ENCODE results near the gene TP63. TPM values are rescaled to one million over a fixed set of nuclear protein-coding genes. Genes with fewer than 3 reads are reported as not detected.

Gene TP63
- total and polyA plus RNA-seq, 2 experiments from 2014 or later, result not detected

GRCh38 chr3:189584645-189585044 is 46.5 kb upstream of the TP63 start (continued):
- TF ChIP-seq ZNF462 (CRISPR knock-in tag; IDR thresholded peaks at IDR 0.05) (no peak), CREB1 (CRISPR knock-in tag; IDR thresholded peaks at IDR 0.05; ENCODE audit: low read depth) (no peak), JUNB (IDR thresholded peaks at IDR 0.05; ENCODE audit: unreplicated experiment) (no peak)

GRCh38 chr3:189586941-189587663 is 44.1 kb upstream of the TP63 start:
- no peaks in the 10 kb centered on the region; the same call in 2 of the 3 replicates for H3K9me3 Mint-ChIP-seq
- H3K27me3 Mint-ChIP-seq (ENCODE audit: insufficient read depth, low read depth, poor library complexity), result peaks cover 2% of the 10 kb centered on the region

More at GRCh38 chr3:189586941-189587663, 44.1 kb upstream of the TP63 start:
- Mint-ChIP-seq H3K27ac (no peak overlapping the region), H3K36me3 (ENCODE audit: low read depth) (no peaks in the 10 kb centered on the region), H3K4me3 (no peak overlapping the region), H3K4me1 (no peaks in the 10 kb centered on the region)
- ATAC-seq, result no peak
- Histone ChIP-seq H3K79me2 (replicated peaks; ENCODE audit: insufficient read depth) (no peaks in the 10 kb centered on the region), H3K4me2 (no peak overlapping the region), H3K27me3 (ENCODE audit: insufficient read depth) (no peaks in the 10 kb centered on the region), H3F3A (replicated peaks; ENCODE audit: low read depth) (no peaks in the 10 kb centered on the region), H3K36me3 (ENCODE audit: insufficient read depth) (no peaks in the 10 kb centered on the region), H3K4me1 (ENCODE audit: insufficient read depth) (no peaks in the 10 kb centered on the region), H3K9me2 (ENCODE audit: insufficient read depth) (peaks cover 7% of the 10 kb centered on the region; the same call in 1 of the 2 replicates), H4K20me1 (replicated peaks; ENCODE audit: insufficient read depth) (no peaks in the 10 kb centered on the region), H3K4me3 (no peak overlapping the region), H2AFZ (no peak overlapping the region), H3K27ac (ENCODE audit: low read depth) (no peak overlapping the region)
- TF ChIP-seq NANOG (IDR thresholded peaks at IDR 0.05; ENCODE audit: borderline replicate concordance), result no peak
- no peak for TF ChIP-seq REST (IDR thresholded peaks at IDR 0.05; ENCODE audit: unreplicated experiment)
- no peak for TF ChIP-seq ETS1 (IDR thresholded peaks at IDR 0.05)
- no peak for DNase-seq (ENCODE audit: low spot score)

All from GM23338 (cell line).